GM21526 (cell line): ENCODE measurements around the gene CNOT6L.
"Not testable (repeated sequence)": the region's sequence is repeated elsewhere in the genome, so short reads cannot be mapped to it uniquely, and the experiment has no call there.

Source experiments
- ATAC-seq: cut with Tn5 transposase; IDR thresholded peaks from one replicate; pipeline ENCODE4 v1.9.1; 2021; ENCODE audit warnings: moderate library complexity; ENCODE audit not compliant: unreplicated experiment, low FRiP score

The CNOT6L gene

DNA sequence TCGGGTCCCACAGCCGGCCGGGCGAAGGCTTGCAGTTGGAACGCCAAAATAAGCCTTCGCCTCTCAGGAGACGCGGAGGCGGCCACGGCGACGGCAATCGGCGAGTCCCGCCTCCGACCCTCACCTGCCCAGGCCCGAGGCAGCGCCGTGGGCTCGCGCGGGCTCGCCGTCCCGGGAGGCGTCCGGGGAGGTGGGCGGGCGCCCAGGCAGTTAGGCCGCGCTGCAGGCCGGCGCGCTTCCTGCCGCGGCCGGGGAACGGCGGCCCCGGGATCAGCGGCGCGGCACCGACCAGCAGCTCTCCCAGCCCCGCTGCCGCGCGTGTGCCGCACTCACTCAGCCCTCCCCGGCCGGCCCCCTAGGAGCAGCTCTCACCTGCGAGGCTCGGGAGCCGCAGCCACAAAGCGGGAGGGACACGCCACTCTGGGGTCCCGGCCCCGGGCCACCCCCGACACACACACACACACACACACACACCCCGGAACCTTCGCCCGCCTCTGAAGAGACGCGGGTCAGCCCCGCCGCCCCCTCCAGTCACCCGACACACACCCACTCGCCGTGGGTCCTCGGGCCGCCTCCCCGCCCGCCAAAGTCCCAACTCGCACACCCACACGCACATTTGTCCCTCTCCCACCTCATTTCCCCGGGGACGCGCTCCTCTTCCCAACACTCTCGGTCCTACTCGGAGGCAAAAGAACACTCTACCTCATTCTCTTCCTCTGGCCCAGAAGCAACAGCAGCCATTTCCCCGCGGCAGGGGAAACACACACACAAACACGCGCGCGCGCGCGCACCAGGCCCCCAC, at the start of gene CNOT6L:
CNOT6L (minus strand) TSS at position 767 of the 802 bp plus-strand sequence; CDS start at position 707, 60 bp downstream.
- ATAC-seq = peak; percentile 29

DNA sequence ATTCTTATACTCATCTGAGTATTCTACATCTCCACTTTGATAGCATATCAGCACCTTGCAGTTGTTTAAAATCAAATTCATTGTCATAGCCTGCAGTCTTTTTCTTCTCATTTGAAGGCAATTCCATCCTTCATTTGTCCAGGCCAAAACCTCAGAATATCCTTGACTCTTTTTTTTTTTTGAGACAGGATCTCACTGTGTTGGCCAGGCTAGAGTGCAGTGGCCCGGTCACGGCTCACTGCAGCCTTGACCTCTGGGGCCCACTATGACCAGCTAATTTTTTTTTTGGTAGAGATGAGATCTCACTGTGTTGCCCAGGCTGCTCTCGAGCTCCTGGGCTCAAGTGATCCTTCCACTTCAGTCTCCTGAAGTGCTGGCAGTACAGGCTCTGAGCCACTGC, 46.1 kb upstream of the CNOT6L start:
- no peak for ATAC-seq

DNA sequence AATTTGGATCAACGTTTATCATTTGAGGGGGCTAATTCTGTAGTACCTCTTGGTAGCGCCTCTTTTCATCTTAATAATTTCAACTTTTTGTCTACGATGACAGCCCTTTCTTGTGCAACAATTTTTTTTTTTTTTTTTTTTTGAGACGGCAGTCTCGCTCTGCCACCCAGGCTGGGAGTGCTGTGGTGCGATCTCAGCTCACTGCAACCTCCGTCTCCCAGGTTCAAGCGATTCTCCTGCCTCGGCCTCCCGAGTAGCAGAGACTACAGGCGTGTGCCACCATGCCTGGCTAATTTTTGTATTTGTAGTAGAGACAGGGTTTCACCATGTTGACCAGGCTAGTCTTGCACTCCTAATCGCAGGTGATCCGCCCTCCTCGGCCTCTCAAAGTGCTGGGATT, 44.2 kb upstream of the CNOT6L start:
- not testable (repeated sequence) for ATAC-seq

DNA sequence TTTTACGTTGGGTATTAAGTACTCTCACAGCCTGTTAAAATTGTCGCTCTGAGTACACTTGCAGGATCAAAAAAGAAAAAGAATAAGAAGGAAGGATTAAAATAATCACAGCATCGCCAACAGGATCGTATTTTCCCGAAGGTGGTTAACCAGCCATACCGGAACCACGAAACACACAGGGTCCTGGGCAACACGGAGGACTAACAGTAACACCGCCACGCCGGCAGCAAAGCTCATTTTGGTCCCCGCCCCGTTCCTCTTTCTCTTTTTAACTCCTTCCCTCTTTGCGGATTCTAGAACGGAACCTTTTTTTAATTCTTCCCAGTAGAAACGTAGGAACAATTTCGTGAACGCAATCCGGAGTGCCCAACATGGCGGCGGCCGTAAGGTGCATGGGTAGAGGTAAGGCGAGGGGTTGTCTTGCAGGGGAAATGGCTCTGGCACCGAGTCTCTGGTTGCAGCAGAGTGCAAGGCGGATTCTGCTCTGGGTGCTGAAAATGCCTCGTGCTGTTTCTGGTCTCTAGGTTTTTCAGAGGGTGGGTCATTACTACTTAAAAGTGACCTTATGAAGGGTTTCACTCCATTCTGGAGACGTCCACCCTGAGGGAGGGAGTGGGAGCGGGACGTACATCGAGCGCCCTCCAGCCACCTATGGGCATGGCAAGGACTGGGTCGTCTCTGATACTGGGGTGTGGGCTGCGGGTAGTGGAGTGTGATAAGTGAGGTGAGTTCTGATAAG, 43.5 kb upstream of the CNOT6L start, which contains the start of gene MRPL1:
MRPL1 (plus strand) TSS at position 353 of the 739 bp plus-strand sequence; CDS start at position 372, 19 bp downstream.
- ATAC-seq = peak; percentile 71

DNA sequence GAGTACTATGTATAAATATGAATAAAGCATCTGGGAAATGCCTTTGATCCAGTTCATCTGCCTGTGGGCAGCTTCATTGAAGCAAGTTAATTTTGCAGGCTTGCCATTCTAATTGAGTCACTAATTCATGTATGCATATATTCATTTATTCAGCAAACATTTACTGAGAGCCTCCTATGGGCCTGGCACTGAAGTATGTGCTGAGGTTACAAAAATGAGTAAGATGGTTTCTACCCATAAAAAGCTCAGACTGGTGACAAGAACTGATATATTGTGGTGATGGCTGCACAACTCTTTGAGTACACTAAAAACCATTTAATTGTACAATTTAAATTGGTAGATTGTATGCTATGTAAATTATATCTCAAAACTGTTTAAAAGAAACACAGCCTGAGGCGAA, 42.3 kb upstream of the CNOT6L start:
- ATAC-seq = no peak

DNA sequence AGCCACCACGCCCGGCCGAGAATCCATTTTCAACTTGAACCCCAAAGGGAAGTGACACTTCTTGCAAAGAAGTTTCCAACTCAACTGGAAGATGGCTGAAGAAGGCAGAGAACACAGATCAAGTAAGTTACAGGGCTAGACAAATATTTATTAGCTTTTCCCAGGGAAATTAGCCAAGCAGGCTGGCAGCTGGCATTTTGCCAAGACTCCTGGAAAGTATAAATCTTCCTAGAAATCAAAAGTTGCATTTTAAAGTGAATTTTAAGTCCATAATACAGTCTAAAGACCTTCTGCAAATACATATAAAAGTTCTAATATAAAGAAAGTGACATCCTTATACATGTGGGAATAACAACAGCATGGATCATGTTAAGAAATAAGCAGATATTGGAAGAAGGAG, 40.1 kb upstream of the CNOT6L start:
- ATAC-seq = no peak

DNA sequence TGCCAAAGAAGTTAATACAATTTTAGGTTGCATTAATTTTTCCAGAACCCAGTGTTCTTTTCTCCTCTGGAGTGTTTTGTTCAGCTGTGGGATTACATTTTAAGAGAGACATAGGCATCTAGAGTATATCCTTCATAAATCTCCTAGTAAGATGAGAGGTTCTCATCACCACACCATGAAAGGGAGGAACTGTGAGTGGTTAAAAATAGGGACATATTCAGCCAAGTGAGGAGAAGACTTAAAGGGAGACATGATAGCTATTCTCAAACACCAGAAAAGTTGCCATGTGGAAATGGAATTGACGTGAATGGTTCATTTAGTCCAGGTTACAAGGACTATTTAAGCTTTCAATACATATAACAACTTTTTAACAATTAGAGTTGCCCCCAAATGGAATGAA, 37.0 kb upstream of the CNOT6L start:
- ATAC-seq = no peak

DNA sequence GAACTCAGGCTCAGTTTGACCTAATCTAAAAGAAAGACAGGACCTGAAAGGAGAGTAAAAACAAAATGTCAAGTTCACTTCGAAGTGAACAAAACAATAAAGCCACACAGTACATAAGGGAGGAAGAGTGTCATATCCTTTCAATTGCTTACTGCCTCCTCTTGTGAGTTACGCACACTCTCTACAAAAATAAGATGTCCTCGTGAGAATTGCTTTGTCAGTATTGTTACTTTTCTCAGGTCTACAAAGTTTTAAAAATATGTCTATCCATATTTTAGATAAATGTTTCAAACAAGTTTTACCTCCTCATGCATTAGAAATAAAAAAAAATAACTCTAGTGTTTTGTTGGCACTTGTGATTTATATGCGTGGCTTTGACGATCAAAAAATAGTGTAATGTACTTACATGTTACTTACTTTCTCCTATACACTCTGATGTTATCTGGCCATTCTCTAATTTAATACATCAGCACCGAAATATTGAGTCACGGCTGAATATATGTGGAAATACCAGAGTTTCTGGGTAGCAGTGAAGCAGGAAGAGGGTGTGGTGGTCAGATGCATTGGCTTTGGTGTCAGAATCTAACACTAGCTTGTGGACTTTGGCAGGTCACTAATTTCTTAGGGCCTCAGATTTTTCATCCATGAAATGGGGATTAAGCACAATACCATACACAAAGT, 35.4 kb upstream of the CNOT6L start:
- no peak for ATAC-seq

DNA sequence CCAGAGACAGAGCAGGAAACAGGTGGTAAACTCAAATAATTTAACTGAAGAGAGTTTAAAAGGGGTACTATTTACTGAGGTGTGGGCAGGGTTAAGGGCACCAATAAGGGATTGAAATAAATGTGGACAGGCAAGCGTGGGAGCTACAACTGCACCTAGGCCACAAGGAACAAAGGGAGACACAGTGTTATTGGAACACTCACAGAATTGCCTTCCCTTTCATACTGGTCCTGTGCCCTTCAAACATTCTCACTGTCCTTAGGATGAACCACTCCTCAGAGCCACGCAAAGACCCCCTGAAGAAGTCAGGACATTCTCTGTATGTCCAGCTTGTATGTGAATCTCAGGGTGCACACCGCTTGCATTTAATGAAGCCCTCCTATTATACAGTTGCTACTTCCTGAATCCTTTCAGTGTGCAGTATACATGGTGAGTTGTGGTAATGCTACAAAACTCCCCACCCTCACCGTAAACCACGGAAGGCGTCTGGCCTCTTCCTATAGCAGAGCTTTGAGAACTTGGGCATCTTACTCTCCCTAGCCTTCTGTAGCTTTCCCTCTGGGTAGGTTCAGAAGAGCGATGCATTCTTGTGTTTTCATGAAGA, 33.8 kb upstream of the CNOT6L start:
- peak; percentile 96 for ATAC-seq

DNA sequence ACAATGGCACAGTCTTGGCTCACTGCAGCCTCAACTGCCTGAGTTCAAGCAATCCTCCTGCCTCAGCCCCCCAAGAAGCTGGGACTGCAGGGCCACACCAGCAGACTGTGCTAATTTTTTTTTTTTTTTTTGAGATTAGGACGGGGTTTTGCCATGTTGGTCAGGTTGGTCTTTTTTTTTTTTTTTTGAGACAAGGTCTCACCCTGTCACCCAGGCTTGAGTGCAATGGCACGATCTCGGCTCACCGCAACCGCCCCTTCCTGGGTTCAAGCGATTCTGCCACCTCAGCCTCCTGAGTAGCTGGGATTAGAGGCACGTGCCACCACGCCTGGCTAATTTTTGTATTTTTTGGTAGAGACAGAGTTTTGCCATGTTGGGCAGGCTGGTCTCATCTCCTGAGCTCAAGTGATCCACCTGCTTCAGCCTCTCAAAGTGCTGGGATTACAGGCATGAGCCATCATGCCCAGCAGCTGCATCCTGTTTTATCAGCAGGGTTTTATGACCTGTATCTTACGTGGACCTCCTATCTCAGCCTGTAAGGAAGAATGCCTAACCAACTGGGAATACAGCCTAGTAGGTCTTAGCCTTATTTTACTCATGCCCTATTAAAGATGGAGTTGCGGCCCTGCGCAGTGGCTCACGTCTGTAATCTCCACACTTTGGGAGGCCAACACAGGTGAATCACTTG, 30.3 kb upstream of the CNOT6L start:
- no peak for ATAC-seq

DNA sequence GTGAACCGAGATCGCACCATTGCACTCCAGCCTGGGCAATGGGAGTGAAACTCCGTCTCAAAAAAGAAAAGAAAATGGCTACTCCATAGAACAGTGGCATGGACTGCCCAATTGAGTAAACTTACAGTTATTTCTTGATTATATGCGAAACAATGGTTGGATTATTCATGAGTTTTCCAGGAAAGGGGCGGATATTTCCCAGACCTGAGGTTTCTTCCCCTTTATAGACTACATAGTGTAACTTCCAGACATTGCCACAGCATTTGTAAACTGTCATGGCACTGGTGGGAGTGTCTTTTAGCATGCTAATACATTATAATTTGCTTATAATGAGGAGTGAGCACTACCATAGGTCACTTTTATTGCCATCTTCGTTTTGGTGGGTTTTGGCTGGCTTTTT, 29.3 kb upstream of the CNOT6L start:
- no peak for ATAC-seq

DNA sequence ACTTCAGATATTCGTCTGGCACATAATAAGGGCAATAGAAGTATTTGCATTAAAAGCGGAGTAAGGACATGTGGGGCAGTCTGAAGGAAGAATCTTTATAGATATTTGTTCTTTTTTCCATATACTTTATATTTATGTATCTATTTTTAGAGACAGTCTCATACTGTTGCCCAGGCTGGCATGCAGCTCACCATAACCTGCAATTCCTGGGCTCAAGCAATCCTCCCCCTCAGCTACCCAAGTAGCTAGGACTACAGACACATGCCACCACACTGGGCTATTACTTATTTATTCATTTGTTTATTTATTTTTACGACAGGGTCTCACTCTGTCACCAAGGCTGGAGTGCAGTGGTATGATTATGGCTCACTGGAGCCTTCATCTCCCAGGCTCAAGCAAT, 26.8 kb upstream of the CNOT6L start:
- no peak for ATAC-seq

DNA sequence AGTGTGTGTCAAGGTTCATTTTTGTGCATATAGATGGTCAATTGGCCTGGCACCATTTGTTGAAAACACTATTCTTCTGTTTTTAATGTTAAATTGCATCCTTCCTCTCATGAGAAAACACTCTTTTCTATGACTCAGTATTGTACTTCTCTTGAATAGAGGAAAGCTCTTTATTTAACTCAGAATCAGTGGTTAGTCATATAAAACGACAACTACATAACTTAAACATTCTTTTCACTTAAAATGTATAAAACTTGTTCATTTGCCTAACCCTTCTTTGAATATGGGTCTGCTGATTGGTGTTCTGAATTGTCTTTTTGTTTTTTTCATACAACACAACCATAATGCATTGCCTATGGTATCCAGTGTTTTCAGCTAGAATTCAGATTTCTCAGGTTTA, 26.2 kb upstream of the CNOT6L start:
- ATAC-seq = no peak

DNA sequence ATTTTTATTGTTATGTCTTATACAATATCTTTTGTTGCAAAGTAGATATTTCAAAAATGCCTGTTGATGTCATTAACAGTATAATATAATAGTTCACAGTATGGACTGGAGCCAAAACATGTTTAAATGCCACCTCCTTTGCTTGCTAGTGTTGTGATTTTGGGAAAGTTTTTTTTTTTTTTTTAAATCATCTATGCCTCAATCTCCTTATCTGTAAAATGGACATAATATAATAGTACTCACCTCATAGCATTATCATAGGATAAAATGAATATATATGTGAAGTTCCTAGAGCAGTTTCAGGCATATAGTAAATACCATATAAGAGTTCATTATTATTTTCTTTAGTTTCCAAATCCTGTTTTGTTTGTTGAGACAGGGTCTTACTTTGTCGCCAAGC, 25.2 kb upstream of the CNOT6L start:
- ATAC-seq = no peak

DNA sequence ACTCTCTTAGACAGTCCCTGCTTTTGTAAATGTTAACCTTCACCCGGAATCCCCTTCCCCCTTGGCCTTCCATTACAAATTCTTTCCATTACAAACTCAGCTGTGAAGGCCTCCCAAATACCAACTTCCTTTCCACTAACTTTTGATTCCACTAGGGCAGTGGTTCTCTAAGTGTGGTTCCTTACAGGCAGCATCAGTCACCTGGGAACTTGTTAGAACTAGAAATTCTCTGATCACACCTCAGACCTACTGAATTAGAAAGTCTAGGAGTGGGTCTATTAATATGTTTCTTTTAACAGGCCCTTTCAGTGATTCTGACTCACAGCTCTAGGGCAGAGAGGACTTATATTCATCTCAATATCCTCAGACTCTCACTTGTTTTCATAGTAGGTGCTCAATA, 24.5 kb upstream of the CNOT6L start:
- ATAC-seq = no peak

DNA sequence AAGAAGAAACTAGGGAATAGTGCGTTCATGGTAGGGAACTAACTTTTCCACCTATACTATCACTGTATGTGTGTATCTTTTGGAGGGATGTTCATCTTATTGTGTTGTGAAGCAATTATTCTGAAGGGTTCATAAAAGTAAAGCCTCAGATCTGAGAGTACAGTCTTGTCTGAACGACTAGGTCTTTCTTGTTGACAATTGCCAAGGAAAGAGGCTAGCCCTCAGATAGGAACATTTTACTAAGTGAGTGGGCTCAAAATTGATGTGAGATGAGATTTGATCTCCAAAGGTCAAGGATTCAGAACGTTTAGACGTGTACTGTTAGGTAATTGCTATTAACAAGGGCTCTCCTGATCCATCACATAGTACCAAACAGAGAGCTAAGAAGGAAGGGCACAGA, 15.2 kb upstream of the CNOT6L start:
- no peak for ATAC-seq

DNA sequence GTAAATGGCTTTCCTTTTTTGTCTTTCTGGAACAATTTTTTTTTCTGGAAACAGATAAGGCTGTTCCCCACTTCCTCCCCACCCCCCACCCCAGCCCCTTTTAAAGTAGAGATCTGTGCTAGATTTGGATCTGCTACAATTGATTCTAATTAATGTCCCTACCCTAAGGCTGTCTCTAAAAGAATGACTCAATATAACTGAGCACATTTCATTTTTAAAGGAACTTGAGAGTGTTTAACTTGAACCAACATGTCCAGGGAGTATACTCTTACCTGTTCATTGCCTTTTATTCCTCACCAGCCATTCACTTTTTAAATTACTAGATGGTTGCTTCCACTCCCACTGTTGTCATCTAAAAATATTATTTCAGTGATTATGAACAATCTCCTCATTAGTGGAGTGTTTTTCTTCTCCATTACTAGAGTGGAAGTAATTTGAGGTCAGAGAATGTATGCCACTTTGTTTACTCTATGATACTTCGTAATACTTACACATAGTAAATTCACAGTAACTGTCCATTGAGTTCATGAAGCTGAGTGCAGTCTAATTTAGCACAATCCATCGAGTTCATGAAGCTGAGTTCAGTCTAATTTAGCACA, 14.1 kb upstream of the CNOT6L start:
- no peak for ATAC-seq

DNA sequence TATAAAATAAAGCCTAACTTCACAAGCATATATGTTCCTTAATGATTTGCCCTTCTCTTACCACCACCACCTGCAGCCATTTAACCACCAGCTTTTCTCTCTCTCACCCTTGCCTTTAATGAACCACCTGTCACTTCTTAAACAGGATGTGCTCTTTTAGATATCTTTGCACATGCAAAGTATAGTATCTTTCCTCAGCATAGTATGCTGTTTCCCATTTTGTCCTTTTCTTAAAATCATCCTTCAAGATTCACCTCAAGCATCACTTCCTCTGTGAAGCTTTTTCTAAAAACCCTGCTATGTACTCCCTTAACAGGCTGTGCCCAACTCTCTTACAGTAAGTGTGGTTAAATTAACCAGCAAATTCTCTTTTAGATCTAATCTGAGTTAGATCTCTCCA, 8.2 kb upstream of the CNOT6L start:
- ATAC-seq = peak; percentile 82

DNA sequence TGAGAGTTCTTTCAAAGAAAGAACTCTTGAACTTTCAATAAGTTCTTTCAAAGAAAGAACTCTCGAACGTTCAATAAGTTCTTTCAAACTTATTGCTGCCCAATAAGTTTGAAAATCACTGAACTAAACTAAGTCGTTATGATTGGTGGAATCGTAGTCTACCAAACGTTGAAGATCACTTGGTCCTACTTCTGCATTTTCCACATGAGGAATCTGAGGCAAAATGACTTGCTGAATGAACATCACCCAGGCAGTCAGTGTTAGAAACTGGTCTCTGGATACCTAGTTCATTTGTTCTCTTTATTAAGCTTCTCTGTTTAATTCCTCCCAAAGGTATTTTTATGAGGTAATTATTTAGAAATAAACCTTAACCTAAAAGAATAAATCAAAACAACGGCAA, 7.1 kb upstream of the CNOT6L start:
- no peak for ATAC-seq

DNA sequence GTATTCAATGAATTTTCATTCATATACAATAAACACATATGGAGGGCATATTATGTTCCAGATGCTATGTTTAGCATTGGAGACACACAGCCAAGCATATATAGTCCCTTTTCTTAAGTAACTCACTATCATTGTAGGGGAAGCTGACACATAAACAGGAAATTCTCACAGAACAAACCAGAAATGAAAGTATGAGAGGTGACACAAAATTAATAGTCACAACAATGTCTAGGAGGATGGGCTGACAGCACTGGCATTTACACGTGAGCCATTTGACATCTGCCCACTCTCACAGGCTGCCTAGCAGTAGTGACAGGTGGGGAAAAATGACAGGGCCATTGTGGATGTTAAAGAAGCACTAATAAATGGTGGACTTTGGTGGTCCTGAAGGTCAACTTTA, 2.6 kb upstream of the CNOT6L start:
- ATAC-seq = no peak
